Fibroblast of upper back skin (primary cell): ENCODE data around the gene GULP1.

Experiments
- DNase-seq: peaks from one replicate; pipeline ENCODE4 v3.0.0-alpha.2; 2013

Gene GULP1

DNA sequence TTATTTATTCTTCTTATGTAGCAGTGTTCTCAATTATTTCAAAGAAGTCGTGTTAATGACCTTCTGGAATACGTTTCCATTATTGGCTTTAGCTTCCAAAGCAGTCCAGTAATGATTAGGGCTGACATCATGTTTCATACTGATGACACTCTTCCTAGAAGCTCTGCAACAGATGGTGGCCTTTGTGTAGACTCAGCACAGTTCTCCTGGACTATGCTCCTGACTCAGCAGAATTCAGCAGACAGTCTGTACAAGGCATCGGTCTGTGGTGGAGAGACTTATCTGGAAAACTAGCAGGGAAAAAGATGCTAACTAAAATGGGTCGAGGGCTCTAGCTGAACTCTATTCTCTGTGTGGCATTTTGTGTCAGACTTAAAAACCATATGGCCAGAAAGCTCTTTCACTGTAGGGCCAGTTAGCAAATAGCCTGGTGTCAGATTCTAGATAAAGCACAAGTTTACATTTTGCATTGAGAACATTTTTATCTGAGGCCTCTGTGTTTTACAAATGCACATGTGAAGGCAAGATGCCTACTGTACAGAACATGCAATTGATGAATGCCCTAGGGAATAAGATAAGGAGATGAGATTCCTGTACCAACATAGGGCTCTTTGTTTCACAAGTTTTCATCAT is 35.1 kb downstream of the GULP1 start:
- DNase-seq = peak; percentile 64

DNA sequence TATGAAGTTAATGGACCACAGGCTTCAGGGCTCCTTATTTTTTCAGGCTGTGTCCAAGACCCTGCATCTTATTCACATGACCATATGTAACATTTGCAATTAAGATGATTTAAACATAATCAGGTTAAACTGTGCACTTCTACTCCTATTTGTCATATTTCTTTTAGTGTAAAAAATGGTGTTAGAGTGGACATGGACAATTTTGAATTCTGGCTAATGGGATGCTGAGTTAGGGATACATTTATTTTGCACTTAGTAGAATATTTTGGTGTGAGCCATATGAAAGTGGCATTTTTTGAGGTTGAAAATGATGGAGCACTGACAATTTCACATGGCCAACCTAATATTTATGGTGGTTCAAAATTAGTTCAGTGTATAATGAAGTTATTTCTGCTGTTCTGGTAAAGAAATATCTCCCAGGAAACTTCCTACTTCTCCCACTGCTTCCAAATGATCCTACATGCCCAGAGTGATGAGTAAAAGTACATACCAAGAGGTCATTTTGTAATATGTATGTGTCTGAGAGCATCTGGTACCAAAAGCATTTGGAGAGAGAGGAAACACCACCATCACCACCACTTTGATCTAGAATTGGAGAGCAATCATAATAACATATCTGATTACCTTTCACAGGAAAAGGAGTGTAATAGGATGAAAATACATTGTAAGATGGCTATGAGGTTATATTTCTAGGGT is 36.0 kb downstream of the GULP1 start:
- peak; percentile 55 for DNase-seq

DNA sequence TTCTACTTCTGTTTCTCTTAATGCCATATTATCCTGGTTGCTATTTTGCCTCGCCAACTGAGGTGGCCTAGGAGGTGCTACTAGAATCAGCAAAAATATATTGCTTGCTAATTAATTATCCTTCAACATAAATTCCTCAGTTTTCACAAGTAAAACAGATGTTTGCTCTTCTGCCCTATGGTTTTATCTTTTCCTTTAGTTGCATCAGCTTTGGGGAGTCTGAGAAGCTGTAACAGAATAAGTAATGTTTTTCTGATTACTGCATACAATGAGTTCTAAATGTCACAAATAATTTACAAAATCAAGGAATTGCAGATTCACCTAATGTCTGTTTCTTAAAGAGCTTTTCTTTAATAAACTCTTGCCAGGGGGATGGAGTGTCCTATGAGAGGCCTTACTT is 36.7 kb downstream of the GULP1 start:
- peak; percentile 64 for DNase-seq

DNA sequence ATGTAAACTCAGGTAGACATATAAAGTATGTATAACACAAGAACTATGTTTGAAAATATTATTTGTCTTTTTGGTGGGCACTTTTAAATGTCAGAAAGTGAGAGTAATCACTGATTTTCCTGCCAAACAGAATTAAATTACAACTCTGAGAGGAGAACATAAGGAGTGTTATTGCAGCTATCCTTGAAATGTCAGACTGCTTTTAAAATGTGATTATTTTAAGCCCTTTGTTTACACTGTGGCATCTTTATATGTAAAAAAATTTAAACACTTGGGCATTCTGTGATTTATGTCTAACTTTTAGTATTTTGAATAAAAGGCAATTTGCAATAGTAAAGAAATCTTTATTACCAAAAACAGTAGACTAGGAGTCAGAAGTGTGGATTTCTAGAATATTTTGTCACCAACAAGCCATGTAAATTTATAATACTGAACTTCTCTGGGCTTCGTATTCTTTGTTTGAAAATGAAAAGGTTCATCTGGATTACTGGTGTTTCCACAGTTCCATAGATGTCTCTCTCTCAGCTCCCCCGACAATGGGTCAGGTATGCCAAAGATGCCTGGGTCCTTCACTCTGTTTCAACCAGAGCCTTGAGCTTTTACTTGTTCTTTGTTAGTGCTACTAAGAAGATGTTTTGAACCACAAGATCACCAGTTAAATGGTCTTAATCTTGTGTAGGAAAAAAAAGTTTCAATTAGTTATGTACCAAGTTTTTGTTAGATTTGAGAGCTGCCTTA is 38.8 kb downstream of the GULP1 start:
- DNase-seq = no peak

DNA sequence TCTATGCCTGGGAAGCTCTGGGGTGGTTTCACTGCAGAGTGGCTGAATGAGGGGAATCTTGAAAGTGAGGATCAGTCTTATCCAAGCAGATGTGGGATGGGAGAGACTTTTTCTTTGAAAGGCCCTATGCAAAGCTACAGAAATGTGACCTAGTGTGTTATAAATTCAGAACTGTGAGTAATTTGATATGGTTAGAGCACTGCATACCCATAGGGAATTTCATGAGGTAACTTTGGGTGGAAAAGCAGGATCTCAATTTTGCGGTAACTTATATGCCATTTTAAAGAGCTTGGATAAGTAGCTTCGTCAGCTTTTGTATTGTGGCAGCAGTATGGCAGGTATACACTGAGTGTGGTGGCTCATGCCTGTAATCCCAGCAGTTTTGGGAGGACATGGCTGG is 40.9 kb downstream of the GULP1 start:
- DNase-seq = no peak

DNA sequence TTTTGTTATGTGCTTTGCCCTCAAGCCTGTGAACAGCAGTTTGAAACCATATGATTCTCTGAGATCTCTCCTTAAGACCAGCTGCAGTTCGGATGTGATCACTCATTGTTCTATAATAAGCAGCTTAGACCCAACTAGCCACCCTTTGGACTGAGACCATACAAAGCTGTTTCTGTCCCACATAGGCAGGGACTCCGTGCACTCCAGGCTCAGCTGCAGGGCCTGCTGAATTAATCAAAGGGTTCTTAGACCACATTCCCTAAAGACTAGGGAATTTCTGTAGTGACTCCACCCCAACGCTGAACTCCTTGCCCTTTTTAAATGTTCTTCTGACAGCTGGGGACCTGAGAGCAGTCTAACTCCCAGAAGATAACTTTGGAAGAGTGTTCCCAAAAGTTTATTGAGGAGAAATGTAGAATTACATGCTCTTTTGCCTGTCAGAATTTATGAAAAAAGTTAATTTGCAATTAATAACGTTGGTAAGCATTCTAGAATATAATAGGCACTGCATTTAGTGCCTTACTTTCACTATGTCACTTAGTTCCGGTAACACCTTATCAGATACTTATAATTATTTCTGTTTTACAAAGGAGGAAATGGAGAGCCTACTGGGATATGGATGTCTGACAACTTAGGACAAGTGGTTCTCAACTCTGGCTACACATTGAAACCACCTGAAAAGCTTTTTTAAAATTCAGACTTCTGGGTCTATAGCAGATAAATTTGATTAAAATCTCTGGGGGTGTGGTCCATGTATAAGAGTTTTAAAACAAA is 42.3 kb downstream of the GULP1 start:
- no peak for DNase-seq

DNA sequence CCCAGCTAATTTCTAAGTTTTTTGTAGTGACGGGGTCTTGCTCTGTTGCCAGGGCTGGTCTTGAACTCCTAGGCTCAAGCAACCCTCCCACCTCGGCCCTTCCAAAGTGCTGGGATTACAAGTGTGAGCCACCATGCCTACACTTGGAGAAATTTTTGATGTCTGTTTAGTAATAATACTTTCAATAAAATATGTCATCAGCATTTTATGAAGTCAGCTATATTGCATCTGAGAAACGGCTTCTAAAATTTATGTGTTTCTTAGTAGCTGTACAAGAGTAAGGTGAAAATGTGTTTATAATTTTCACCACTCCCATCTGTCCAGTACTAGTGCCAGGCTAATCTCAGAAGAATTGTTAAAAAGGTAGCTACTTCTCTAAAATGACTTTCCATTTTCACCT is 46.8 kb downstream of the GULP1 start:
- no peak for DNase-seq

DNA sequence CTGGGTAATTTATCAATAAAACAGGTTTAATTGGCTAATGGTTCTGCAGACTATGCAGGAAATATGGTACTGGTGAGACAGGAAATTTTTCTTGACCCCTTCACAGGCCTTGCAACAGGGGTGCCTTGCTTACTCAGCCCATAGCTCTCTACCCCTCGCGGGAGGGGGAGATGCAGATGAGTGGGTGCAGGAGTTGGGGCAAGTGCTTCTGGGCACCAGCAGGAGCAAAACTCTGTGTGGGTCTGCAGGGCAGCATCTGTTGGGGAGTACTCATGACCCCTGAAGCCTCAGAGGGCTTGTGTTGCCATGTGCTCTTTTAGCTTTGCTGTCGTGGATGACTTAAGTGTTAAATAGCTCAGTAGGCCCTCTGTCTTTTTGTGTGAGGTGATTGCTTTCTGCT is 48.6 kb downstream of the GULP1 start:
- no peak for DNase-seq

DNA sequence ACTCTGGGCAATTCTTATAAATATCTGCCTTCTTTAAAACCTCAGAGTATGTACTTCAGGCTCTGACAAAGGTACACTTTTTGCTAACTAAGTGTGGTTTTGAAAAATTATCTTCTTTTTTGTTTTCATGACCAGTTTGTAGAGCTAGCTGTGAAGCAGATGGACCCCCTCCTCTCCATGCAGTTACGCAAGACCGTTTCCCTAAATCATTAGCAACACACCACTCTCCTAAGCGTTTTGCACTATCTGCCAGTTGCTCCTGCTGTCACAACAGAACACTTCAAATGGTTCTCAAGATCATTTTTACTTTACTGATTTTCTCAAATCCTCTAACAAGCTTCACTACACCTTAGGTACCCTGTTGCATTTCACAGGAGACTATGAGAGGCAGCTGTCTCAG is 53.3 kb downstream of the GULP1 start:
- DNase-seq = peak; percentile 35

DNA sequence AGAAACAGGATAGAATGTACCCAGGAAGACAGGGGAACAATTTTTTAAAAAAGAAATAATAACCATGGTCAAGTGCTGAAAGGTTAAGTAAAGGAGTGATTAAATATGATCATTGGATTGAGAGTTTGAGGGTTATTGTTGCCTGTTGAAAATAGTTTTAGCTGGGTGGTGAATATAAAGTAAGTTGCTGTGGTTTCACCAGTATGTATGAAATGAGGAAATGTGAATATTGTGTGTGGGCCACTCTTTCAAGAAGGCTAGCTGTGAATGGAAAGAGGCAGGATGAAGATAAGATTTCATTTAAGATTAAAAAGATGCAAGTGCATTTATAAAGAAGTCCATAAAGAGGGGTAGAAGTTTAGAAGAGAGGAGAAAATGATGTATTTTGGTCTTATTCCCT is 53.8 kb downstream of the GULP1 start:
- peak; percentile 83 for DNase-seq

DNA sequence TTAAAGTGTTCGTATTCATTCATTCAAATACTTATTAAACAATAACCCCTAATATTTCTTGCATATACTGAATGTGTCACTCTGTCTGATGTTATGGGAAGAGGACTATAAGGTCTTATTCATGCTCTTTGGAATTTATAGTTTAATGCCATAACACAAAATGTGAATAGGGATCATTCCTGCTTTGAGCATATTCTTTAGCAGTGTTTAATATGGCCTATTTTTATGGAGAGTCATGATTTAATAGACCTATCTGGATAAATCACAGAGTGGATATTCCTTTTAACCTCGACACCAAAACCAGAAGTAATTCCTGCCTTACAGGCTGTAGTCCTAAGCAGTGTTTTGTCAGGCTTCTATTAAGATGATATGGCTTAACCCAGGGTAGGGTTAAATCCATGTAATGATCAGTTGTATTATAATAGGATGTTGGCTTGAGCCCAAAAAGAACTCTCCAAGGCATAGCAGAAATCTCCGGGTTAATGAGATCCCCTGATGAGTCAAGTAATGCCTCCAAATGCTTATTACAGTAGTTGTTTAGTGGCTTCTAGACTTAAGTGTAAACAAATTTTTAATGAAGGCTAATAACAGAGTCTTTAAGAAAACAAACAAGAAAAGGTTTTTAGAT is 54.3 kb downstream of the GULP1 start:
- peak; percentile 67 for DNase-seq

DNA sequence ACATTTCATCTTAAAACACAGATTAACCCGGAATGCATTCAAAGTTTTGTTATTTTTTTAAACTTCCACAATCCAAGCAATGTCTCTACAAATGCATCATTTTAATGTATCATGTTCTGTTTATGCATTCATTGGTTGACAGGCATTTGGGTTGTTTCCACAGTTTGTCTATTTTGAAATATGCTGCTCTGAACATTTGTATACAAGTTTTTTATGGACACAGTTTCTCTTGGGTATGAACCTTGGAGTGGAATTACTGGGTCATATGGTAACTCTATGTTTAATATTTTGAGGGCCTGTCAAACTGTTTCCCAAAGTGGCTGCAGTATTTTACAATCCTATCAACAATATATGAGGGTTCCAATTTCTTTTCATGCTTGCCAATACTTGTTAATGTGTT is 57.3 kb downstream of the GULP1 start:
- no peak for DNase-seq

DNA sequence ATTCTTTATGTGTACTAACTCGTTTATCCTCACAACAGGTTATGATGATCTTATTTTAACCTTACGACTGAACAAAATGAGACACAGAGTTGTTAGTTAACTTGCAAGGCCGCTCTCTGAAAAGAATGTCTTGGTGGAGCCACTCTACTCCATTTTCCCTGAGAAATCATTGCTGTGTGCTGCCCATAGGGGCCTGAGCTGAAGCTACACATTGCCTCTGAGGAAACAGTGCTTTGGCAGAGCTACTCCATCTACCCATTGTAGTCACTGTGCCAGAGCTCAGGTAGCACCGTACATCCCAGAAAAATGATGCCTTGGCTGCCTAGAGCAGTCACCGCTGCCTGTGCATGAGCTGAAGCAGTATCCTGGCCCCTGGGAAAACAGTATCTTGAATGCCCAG is 61.6 kb downstream of the GULP1 start:
- DNase-seq = no peak

DNA sequence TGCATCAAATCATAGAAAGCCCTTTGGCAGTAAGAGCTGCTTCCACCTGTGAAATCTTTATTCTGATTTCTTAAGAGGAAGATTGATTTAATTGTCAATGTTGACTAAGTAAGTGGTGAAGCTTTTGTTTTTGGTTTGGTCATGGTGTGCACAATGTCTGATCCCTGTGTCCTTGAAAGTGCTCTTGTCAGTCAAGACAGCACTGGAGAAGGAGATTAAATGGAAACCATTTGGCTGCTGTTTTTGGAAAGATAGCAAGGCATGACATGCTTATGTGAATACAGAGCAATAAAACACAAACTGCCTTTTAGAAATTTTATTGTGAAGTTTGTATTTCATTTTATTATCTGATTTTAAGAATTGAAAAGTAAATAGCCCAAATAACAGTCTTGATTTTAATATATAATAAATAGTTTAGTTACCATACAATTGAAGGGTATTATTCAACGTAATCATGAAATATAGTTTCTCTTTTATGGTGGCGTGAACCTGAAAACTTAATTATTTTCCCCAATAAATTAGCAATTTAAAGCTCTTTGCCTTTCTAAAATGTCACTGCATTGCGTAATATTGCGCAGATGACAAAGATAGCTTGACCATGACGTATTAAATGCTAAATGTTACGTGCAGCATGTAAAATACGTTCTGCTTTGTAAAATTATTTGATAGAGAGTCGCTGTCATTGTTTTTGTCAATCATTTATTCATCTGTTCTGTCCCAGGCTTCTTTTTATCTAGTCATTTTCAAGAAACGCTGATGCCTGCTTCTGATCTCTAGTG is 69.0 kb downstream of the GULP1 start:
- DNase-seq = no peak

DNA sequence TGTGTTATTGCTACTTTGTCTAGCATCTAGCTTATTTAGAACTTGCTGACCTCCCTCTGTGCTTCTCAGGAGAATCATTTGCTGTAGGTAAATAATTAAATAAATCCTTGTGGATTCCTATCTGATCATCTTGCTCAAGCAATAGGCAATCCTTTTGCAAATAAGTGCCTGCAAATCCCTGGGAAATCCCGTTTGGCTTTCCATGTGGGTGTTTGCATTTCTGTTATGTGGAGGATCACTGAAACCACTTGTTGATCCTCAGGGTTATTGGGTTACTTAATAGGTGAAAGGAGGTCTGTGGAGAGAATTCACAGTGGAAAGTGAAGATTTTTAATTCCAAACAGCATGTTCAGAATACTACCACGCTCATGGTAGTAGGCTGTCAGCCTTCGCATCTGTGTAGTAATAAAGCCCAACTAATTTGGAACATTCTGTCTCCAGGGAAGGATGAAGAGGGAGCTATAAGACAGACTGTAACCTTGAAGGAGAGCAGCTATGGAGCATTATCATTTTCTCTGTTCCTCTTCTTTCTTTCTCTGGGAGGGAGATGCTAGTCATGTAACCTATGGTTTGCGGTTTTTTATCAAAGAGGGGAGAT is 72.5 kb downstream of the GULP1 start:
- no peak for DNase-seq

DNA sequence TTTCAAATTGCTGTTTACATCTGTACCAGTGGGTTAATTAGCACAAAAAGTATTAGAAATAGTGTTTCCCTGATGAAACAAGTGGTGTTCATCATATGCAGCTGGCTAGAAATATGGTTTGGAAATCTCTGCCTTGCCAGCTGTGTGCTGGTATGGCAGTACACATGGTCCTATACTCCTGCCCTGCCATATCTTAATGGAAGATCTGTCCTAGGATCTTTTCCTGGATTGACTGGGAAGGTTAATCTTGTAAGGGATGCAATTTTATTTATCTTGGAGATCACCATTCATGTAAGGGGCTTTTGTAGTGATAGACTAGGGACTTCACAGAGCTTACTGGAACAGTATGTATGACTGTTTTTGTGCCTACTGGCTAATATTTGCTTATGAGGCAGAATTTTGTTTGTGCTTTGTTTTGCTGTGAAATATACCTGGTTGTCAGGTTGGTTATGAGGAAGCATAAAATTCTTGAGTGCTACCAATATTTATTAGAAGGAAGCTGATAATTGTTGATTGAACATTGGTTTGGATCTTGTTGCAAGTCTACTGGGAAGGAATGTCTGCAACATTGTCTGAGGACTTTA is 73.5 kb downstream of the GULP1 start:
- DNase-seq = no peak

DNA sequence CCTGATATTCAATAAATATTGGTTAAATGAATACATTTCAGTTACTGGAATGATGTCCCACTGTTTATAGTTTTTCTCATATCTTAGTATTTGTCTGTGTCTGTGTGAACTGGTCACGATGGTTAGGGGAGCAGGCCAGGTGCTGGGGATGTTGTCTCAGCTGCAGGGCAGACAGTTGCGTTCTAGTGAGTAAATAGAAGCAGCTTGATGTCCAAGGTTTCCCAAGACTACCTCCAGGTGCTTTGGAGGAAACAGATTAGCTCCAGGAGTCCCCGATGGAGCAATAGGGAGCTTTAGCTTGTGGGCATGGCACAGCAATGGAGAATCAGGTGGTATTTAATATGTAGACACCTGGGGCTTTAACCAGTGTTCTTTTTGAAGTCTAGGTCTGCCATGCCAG is 75.5 kb downstream of the GULP1 start:
- no peak for DNase-seq

DNA sequence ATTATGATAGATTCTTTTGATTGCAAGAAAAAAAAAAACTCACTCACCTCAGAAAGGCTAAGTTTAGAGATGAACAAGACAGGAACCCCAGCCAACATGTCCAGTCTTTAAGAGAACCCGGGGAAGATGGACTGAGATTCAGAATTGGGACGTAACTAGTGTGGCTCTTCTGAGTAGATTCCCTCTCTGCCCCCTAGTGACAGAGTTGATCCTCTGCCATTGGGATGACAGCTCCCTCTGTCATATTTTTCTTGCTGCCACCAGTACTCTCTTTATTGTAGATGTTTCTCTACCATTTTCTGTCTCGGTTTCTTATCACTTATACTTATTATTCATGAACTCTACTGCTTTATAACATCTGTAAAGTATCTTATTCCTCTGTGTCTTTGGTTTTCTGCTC is 77.7 kb downstream of the GULP1 start:
- peak; percentile 49 for DNase-seq

DNA sequence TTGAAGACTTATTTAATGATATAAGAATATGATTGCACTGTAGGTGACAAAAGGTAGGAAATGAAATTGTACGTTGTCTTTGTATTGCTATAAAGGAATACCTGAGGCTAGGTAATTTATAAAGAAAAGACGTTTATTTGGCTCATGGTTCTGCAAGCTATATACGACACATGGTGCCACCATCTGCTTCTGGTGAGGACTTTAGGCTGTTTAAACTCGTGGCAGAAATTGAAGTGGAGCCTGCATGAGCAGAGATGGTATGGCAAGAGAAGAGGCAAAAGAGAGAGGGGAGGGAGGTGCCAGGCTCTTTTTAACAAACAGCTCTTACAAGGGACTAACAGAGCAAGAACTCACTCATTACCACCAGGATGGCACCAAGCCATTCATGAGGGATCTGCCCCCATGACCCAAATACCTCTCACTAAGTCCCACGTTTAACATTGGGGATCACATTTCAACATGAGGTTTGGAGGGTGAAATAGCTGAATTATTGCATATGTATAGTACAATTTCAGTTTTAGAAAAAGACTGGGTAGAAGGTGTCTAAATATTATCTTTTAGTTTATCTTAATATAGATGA is 86.8 kb downstream of the GULP1 start:
- peak; percentile 11 for DNase-seq

DNA sequence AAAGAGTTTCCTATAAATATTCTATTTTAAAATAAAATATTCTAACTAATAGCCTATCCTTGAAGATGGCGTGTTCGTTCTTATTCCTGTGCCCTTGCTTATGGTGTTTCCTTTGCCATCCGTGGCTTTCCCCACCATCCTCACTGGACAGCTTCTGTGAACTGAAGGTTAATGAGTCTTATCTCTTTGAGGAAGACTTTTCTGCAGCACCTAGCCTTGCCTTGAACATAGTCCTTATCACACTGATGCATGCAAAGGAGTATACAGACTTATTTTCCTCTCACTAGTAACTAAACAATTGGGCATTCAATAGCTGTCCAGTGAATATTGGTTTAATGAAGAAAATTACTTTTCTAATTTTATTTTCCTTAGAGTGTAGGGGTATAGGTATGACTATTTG is 88.1 kb downstream of the GULP1 start:
- no peak for DNase-seq

DNA sequence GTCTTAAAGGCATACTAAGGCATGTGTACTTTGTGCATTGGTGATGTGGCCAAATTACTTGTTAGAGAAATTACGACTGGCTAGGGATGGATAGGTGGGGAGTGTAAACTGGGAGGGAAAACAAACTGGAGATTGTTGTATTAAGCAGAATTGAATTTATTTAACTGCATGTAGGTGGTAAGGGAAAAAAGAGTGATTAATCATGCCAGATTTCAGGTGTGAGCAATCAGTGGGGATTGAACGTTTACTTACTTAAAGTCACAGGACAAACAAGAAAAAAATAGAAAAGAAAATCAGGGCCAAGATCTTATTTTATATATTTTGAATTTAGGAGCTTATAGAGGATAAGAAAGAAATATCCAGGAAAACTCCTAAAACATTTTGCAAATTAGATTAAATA is 88.6 kb downstream of the GULP1 start:
- no peak for DNase-seq
